ENCODE results near the gene P3H3.
A peak's percentile ranks its signal among the peaks of the same experiment; 100 is the strongest.

Gene P3H3

DNA sequence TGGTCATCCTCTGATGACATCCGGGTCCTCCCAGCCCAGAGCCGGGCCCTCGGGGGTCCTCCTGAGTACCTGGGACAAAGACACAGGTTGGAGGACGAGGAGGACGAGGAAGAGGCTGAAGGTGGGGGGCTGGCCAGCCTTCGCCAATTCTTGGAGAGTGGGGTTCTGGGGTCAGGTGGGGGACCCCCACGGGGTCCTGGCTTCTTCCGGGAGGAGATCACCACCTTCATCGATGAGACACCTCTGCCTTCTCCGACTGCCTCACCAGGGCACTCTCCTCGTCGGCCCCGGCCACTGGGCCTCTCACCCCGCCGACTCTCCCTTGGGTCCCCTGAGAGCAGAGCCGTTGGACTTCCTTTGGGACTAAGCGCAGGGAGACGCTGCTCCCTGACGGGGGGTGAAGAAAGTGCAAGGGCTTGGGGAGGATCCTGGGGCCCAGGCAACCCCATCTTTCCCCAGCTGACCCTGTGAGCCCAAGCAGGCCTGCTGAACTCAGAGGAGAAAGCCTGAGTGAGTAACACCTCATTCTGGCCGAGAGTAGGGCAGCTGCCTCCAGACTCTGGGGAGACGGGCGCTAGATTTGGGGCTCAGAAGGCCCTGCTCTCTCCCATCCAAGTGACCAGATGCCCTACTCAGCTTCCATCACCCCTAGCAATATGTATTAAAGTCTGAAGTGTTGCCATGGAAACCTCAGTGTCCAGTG lies 1.3 kb upstream of the P3H3 start:
- DNase-seq, result no peak

DNA sequence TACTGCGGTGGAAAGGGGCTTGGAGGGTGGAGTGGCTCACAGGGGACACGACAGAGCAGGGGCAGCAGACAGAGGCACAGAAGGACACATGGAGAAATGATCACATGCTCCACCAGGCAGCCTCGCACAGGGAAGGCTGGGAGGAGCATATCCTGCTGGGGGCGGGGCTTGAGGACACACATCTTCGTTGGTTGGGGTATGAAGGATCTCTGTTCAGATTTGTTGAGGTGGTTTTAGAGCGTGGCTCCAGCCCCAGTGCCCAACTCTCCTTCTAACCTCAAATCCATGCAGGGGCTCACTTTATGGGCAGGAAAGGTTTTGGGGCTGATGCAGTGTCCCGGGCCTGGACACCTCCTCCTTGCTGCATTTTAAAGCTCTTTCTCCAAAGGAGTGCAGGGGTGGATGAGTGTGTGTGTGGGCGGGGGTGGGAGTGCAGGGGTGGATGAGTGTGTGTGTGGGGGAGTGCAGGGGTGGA lies 733 bp upstream of the P3H3 start:
- DNase-seq, result peak; percentile 85

DNA sequence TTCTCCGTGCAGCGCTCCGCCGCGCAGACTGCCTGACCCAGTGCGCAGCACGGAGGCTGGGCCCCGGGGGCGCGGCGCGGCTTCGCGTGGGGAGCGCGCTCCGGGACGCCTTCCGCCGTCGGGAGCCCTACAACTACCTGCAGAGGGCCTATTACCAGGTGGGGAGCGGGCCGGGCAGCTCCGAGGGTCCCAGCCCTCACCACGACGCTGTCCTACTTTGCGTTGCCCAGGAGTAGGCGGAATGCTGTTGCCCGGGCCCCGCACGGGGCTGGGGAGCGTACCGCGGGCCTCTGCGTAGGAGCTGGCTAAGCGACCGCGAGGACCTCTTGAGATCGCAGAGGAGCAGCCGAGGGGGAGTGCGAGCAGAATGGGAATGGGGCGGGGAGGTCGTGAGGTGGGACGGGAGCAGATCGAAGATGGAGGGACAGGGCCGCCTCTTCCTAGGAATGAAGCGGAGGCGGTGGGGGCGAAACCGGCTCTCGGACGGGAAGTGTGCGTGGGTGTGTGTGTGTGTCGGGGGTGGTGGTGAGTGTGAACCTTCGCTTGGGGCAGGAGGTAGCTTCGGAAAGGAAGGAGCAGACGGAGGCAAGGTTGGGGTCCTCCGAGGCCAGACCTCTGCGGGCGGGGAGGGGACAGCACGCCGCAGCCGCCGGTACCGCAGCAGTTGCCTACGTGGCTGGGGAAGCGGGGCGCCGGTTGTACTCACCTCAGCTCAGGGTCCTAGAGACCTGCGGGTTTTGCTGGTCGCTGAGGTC lies 751 bp downstream of the P3H3 start:
- no peak for DNase-seq

DNA sequence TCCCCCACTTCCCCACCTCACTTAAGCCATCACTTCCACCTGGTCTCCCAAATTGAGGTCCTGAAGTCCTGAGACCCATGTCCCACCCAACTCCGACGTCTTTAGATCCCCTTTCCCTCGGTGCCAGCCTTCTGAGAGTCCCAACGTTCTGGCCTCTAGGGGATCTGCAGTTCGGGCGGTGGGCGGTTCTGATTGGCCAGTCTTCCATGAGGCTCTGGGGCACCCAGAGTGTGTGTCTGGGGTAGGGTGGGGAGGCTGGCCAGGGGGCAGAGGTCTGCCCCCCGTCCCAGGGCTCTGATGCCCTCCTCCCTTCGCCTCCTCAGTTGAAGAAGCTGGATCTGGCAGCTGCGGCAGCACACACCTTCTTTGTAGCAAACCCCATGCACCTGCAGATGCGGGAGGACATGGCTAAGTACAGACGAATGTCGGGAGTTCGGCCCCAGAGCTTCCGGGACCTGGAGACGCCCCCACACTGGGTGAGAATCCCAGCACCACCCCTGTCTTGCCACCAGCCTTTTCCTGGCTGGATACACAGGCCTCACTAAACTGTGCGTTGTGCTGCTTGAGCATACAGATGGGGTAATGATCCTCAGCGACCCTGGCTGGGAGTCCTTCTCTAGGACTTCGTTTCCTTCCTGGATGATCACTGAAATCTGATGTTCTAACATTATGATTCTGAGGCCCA lies 1.5 kb downstream of the P3H3 start:
- DNase-seq, result no peak

DNA sequence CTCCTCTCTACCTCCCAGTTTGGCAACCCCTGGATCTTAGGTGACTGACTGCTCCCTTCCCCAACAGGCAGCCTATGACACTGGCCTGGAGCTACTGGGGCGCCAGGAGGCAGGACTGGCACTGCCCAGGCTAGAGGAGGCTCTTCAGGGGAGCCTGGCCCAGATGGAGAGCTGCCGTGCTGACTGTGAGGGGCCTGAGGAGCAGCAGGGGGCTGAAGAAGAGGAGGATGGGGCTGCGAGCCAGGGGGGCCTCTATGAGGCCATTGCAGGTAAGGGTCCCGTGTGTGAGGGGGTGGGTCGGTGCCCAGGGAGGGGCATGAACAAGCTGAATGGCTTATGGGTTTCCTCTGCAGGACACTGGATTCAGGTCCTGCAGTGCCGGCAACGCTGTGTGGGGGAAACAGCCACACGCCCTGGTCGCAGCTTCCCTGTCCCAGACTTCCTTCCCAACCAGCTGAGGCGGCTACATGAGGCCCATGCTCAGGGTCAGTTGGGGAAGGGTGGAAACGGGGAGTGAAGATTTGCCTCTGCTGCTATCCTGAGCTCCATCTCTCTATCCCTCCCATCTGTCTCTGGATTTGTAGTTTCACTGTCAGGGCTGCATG lies 2.2 kb downstream of the P3H3 start:
- DNase-seq, result no peak

DNA sequence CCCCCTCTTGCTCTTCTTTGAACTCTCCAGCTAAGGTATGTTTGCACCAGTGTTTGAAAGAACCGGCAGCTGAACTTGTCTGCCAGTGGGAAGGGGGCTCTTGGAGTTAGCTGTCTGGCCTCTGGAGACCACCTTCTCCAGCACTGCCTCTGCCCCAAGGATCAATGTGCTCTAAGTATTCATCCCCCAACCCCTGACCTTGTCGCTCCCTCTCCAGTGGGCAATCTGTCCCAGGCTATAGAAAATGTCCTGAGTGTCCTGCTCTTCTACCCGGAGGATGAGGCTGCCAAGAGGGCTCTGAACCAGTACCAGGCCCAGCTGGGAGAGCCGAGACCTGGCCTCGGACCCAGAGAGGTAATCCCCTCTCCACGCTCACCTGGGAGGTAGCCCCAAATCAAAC lies 2.8 kb downstream of the P3H3 start:
- DNase-seq, result no peak

DNA sequence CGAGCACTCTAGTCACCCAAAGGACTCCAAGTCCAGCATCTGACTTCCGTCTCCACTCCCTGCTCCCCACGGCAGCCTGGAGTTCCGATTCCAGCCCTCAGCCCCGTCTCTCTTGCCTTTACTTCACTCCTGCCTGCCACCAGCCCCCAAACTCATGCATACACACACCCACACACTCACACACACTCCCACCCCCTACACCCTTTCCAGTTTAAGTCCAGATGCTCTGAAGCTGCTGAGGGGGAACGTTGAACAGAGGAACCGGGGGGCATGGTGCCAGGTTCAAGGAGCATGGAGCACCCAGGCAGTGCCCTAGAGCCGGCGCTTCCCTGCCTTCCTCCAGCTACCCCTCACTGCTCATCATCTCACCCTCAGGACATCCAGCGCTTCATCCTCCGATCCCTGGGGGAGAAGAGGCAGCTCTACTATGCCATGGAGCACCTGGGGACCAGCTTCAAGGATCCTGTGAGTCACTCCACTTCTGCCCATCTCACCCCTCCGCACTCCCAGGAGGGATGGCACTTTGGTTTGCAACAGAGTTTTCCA lies 3.3 kb downstream of the P3H3 start:
- DNase-seq, result no peak

DNA sequence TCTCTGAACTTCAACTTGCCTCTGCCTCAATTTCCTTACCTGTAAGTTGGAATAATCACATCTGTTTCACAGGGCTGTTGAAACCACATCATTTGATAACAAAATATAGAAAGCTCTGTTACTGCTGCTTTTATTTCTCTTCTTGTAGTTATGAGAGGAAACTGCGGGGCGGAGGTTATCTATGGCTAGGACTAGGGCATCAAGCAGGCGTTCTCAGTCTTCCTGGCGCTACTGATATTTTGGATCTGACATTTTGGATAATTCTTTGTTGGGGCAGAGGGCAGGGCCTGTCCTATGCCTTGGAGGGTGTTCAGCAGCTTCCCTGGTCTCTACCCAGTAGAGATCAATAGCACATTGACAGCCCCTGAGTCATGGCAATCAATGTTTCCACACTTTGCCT lies 3.9 kb downstream of the P3H3 start:
- DNase-seq, result no peak

DNA sequence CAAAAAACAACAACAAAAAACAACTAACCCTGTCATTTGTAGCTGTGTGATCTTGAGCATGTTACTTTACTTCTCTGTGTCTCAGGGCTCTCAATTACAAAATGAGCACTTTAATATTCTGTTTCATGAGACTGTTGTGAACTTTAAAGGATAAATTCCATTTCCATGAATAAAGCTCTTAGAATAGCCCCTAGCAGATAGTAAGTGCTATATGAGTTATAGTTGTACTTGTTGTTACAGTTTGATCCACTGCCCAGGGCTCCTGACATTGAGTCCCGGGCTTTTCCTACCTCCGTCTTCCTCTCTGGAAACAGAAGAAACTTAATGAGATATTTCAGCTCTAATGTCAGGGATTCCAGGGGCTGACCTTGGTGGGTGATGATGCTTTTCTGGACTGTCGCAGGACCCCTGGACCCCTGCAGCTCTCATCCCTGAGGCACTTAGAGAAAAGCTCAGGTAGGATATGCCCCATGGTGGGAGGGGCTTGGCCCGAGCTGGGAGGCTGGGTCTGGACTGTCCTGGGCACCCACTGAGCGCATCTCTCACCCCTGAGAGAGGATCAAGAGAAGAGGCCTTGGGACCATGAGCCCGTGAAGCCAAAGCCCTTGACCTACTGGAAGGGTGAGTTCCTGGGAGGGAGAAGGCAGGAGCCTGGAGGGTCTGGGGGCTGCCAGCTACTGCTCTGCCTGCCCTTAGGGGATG lies 5.1 kb downstream of the P3H3 start:
- DNase-seq, result no peak

DNA sequence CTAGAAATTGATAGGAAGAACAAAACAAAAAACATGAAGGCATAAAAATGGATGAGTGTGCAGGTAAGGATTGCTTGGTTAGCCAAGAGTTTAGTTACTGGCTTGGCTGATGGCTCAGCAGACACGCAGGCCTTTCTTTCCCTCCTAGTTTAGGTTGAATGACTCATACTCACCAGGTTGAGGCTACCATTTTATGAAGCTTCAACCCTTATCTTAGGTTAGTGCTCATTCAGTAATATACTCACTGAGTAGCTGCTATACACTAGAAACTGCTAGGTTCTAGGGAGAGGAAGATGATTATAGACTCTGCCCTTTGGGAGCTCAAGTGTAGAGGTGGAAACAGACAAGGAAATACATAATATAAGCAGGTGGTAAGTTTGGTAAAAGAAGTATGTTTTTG lies 6.0 kb downstream of the P3H3 start:
- DNase-seq, result no peak

DNA sequence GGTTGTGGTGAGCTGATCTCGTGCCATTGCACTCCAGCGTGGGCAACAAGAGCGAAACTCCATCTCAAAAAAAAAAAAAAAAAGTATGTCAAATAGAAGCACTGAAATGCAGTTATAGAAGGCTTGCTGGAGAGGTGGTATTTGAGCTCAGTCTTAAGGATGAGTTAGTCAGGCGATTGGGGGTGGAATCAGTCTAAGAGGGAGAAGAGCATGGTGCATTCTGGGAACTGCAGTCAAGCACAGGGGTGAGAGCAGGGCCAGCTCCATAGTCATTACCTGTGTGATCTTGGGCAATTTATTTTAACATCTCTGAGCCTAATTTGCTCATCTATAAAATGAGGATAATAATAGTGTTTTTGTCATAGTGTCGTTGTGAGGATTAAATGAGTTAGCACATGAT lies 6.7 kb downstream of the P3H3 start:
- DNase-seq, result no peak

DNA sequence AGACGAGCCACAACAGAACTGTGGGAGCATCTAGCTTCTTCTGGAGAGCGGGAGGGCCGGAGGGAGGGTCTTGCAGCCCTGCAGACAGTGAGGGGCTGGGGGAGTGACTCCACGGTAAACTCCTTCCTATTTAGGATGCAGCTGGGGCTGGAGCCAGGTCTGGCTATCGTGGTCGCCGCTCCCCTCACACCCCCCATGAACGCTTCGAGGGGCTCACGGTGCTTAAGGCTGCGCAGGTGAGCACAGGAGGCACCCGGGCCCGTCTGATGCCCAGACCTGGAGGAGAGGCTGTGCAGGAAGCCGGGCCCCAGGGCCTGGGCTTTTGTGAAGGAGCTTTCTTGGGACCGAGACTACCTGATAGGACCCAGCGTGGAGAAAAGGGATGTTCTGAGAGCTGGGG lies 8.6 kb downstream of the P3H3 start:
- no peak for DNase-seq

DNA sequence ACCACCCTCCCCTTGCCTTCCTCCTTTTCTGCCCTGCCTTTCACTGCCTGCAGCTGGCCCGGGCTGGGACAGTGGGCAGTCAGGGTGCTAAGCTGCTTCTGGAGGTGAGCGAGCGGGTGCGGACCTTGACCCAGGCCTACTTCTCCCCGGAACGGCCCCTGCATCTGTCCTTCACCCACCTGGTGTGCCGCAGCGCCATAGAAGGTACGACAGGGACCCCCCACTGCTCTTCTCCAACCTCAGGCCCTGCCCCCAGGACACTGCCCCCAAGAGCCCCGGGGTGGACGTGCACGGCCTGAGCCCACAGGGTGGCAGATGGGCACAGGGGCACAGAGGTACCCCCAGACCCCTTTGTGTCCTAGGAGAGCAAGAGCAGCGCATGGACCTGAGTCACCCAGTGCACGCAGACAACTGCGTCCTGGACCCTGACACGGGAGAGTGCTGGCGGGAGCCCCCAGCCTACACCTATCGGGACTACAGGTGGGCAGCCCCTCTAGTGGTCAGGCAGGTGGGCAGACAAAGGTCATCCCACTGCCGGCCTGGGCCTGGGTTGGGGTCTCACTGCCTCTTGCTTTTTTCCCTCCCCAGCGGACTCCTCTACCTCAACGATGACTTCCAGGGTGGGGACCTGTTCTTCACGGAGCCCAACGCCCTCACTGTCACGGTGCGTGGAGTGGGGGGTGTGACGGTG lies 9.3 kb downstream of the P3H3 start:
- no peak for DNase-seq

DNA sequence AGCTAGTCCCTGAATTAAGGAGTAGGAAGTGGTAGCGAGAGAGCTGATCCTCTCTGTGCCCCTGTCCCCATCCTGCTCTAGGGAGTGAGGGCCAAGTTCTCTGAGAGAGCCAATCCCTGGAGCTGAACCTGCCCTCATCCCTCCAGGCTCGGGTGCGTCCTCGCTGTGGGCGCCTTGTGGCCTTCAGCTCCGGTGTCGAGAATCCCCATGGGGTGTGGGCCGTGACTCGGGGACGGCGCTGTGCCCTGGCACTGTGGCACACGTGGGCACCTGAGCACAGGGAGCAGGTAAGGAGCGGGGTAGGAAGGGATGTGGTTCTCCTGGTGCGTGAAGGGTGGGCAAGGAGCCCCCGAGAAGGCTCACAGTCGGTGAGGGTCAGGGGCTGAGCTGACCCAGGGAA lies 10.6 kb downstream of the P3H3 start:
- DNase-seq, result no peak

DNA sequence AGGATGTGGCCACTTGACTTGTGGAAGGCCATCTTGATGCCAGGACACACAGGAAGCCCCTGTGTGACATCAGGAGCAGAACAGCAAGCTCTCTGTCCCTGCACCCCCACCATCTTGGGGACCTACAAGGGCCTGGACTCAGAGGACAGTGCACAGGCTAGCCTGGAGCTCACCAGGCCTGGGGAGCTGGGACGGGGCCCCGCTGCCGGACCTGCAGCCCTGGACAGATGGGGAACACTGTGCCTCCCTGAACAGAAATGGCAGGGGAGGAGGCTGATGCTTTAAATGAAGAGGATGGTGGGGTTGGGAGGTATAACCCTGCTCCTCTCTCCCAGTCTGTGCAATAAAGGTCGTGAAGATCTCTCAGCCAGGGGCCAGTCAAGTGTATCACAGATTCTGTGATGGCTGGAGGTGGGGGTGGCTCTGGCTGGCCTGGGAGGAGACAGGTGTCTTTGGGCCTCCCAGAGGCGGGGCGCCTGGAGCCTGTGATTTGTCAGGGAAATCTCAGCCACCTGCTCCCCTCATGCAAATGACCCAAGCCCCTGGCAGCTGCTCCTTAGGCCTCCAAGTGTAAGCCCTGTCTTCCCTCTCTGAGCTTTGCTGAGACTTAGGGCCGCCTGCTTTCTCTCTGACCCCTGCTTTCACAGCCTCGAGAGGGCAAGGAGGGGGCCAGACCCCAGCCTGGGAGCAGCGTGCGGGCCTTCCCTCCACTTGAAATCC lies 11.4 kb downstream of the P3H3 start:
- DNase-seq, result no peak

DNA sequence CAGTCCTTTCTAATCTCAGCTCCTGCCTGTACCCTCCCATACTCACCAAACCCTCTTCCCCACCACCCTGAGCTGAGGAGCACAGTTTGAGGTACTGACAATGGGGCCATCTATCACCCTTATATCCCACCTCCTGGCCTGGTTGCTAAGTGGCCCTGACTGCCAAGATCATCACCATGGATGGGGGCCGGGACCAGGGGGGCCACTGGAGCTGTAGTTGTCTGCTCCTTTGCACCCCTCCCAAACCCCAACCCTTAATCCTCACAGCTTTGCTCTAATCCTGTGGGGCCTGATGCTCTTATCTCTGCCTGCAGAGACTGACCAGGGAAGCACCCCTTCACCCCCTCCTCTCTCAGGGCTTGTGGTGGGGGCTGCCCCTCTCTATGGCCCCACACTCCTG lies 12.1 kb downstream of the P3H3 start:
- DNase-seq, result no peak

DNA sequence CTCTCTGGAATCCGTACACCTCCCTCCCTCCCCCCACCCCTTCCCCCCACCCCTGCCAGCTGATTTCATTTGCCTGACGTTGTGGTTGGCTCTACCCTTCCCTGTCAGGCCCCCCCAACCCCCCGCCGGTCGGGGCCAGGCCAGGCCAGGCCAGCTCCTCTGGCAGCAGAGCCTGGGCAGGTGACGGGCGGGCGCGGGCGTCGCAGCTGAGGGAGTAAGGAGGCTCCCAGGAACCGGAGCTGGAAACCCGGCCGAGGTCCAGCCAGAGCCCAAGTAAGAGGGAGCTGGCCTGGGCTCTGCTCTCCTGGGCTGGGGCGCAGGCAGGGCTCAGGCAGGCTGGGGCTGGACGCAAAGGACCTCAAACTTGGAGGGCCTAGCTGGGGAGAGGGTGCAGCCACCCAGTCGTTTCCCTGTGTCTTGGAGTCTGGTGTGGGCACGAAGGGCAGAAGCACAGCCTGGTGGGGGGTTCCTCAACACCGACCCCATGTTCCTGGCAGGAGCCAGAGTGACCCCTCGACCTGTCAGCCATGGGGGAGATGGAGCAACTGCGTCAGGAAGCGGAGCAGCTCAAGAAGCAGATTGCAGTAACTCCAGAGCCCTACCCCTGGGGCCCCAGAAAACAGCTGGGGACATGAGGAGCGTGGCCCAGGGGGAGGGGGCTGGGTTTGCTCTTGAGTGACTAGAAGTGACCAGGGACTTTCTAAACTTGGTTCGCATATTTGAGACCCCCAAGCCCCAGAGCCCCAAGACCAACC lies 12.7 kb downstream of the P3H3 start, which contains the start of gene GNB3:
Gene GNB3 (plus strand): TSS at position 165 of the 755 bp plus-strand sequence. CDS start 363 bp downstream, at position 528.
- no peak for DNase-seq

DNA sequence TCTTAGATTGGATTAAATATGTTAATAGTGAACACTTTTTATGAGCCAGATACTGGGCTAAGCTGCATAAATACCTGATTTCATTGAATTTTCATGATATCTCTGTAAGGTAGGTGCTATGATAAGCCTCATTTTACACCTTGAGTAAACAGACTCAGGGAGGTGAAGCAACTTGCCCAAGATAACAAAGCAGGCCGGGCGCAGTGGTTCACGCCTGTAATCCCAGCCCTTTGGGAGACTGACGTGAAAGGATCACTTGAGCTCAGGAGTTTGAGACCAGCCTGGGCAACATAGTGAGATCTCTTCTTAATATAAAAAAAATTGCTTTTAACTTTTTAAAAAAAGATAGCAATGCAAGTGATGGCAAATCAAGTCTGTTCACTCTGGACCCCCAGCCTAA lies 13.9 kb downstream of the P3H3 start:
- no peak for DNase-seq

DNA sequence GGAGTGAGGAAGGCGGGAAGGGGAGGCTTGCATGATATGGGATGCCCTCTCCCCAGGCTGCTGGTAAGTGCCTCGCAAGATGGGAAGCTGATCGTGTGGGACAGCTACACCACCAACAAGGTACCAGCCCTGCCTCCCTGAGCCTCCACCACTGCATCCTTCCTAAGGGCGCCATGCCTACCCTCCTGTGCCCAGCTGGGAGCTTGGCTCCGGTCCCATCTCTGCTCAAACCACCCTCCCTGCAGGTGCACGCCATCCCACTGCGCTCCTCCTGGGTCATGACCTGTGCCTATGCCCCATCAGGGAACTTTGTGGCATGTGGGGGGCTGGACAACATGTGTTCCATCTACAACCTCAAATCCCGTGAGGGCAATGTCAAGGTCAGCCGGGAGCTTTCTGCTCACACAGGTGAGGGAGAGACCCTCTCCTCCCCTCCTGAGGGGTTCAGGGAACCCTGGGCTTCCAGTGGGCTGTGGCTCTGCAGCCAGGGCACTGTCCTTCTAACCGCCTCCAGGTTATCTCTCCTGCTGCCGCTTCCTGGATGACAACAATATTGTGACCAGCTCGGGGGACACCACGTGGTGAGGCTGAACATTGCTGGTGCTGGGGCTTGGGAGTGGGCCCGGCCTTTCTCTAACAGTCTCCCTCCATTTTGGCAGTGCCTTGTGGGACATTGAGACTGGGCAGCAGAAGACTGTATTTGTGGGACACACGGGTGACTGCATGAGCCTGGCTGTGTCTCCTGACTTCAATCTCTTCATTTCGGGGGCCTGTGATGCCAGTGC lies 15.1 kb downstream of the P3H3 start:
- DNase-seq, result no peak

DNA sequence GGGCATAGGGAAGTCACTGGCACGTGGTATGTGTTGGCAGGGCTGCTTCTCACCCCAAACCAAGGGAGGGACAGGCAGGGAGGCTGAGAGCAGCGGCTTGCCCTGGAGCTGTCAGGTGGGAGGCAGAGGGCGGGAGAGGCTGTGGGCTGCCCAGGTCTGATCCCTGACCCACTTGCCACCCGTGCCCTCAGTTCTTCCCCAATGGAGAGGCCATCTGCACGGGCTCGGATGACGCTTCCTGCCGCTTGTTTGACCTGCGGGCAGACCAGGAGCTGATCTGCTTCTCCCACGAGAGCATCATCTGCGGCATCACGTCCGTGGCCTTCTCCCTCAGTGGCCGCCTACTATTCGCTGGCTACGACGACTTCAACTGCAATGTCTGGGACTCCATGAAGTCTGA lies 17.2 kb downstream of the P3H3 start:
- DNase-seq, result no peak

All from DMS153 (cell line).